ENCODE measurements around the gene RASL11A. TPM values are rescaled to one million over a fixed set of nuclear protein-coding genes. Genes with fewer than 3 reads are reported as not detected.

The RASL11A gene
- total RNA-seq, 1 experiment from 2014 or later = 3.8 TPM

- Histone ChIP-seq H4K20me1 (ENCODE audit: insufficient read depth) (peaks cover 37% of the 10 kb centered on the region), H3K9me2 (ENCODE audit: insufficient read depth) (no peaks in the 10 kb centered on the region), H3K36me3 (ENCODE audit: low read depth) (peaks cover 36% of the 10 kb centered on the region), H3K27ac (peak overlapping the region; percentile 93), H2AFZ (peak overlapping the region; percentile 97), H3K4me1 (replicated peaks; ENCODE audit: insufficient read depth) (peaks cover 24% of the 10 kb centered on the region), H3K9me3 (ENCODE audit: insufficient read depth, low read depth) (no peaks in the 10 kb centered on the region), H3K4me3 (peak overlapping the region; percentile 89), H3K79me2 (ENCODE audit: low read depth) (peaks cover 60% of the 10 kb centered on the region), H3F3A (ENCODE audit: insufficient read depth, low read depth) (peaks cover 31% of the 10 kb centered on the region), H3K27me3 (ENCODE audit: insufficient read depth, low read depth) (no peaks in the 10 kb centered on the region), H3K4me2 (peak overlapping the region; percentile 96)
- ChIA-PET POLR2A (ENCODE audit: unreplicated experiment) (interaction anchor here (0.6 to 1.1 kb wide), 3 partner anchors 11 to 369 kb away, joined by 3 to 11 read pairs (median 3); partner anchors contain the start of gene LNX2), CTCF (no interaction called here)
- BruUV-seq (replicated peaks) = TSS peak; percentile 76
- intact Hi-C loops (cut with micrococcal nuclease; ENCODE audit: unreplicated experiment) = loop anchor here (1.0 to 2.0 kb wide), 3 partner anchors 64 to 196 kb away; no protein-coding TSS in a partner anchor
- TF ChIP-seq, protein P1, sequence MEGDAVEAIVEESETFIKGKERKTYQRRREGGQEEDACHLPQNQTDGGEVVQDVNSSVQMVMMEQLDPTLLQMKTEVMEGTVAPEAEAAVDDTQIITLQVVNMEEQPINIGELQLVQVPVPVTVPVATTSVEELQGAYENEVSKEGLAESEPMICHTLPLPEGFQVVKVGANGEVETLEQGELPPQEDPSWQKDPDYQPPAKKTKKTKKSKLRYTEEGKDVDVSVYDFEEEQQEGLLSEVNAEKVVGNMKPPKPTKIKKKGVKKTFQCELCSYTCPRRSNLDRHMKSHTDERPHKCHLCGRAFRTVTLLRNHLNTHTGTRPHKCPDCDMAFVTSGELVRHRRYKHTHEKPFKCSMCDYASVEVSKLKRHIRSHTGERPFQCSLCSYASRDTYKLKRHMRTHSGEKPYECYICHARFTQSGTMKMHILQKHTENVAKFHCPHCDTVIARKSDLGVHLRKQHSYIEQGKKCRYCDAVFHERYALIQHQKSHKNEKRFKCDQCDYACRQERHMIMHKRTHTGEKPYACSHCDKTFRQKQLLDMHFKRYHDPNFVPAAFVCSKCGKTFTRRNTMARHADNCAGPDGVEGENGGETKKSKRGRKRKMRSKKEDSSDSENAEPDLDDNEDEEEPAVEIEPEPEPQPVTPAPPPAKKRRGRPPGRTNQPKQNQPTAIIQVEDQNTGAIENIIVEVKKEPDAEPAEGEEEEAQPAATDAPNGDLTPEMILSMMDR (conservative IDR thresholded peaks at IDR 0.05) = no peak
- TF ChIP-seq EZH2 (IDR thresholded peaks at IDR 0.05; ENCODE audit: low read depth) = no peak
- DNase-seq = no peak
Measured at GRCh38 chr13:27250833-27251165, 19.8 kb upstream of the RASL11A start.

- peak; percentile 77 to 86 for DNase-seq
- H3K27me3 ChIP-seq (ENCODE audit: insufficient read depth, low read depth) = no peaks in the 10 kb centered on the region
- no peaks in the 10 kb centered on the region for H3K9me2 ChIP-seq (ENCODE audit: insufficient read depth)
- intact Hi-C loops (cut with micrococcal nuclease; ENCODE audit: unreplicated experiment) = loop anchor here (1.0 to 2.0 kb wide), 3 partner anchors 65 to 197 kb away; no protein-coding TSS in a partner anchor
- TF ChIP-seq, protein P1 (conservative IDR thresholded peaks at IDR 0.05) = no peak
- TF ChIP-seq EZH2 (IDR thresholded peaks at IDR 0.05; ENCODE audit: low read depth) = no peak
- ChIA-PET CTCF (no interaction called here), POLR2A (ENCODE audit: unreplicated experiment) (interaction anchor here (0.6 to 1.1 kb wide), 3 partner anchors 10 to 369 kb away, joined by 3 to 11 read pairs (median 3); partner anchors contain the start of gene LNX2)
- BruUV-seq (replicated peaks) = TSS peak; percentile 63
- peak within 1 kb of the TSS; percentile 96 for H3K4me2 ChIP-seq
- H3K4me1 ChIP-seq (replicated peaks; ENCODE audit: insufficient read depth) = peaks cover 24% of the 10 kb centered on the region
- peak within 1 kb of the TSS; percentile 89 for H3K4me3 ChIP-seq
- H3K9me3 ChIP-seq (ENCODE audit: insufficient read depth, low read depth) = no peaks in the 10 kb centered on the region
- peak within 1 kb of the TSS; percentile 93 for H3K27ac ChIP-seq
- H3K79me2 ChIP-seq (ENCODE audit: low read depth) = peaks cover 65% of the 10 kb centered on the region
- H4K20me1 ChIP-seq (ENCODE audit: insufficient read depth) = peaks cover 42% of the 10 kb centered on the region
- peak within 1 kb of the TSS; percentile 97 for H2AFZ ChIP-seq
- H3F3A ChIP-seq (ENCODE audit: insufficient read depth, low read depth) = peaks cover 37% of the 10 kb centered on the region
- peaks cover 42% of the 10 kb centered on the region for H3K36me3 ChIP-seq (ENCODE audit: low read depth)
Measured at GRCh38 chr13:27251166-27252091, 19.2 kb upstream of the RASL11A start, which contains the start of gene RPL21. Gene RPL21 (plus strand): TSS chr13:27251558. CDS start chr13:27253777, 2,219 bp downstream.

DNA sequence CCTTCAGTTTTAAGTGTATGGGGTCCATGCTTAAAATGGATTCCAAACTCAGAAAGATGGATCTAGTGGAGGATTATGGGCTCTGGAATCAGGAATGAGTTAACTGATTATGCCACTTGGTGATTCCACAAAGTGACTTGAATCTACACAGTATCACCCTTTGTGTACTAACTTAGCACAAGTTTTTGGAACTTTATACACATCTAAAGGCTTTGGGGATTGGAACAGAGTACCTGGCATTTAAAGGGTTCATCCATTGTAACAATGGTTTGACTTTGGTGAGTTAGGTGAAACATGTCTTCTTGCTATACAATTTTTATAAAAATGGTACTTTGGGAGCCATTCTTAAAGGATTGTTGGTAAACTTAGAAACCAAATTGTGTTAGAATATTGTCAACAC lies 18.2 kb upstream of the RASL11A start:
- ChIA-PET POLR2A (ENCODE audit: unreplicated experiment) (no interaction called here), CTCF (no interaction called here)
- no peaks in the 10 kb centered on the region for H3K27me3 ChIP-seq (ENCODE audit: insufficient read depth, low read depth)
- BruUV-seq (replicated peaks) = no TSS peak
- no peak for DNase-seq
- H3K9me2 ChIP-seq (ENCODE audit: insufficient read depth) = no peaks in the 10 kb centered on the region
- intact Hi-C loops (cut with micrococcal nuclease; ENCODE audit: unreplicated experiment) = no loop called here
- peaks cover 47% of the 10 kb centered on the region for H3F3A ChIP-seq (ENCODE audit: insufficient read depth, low read depth)
- no peaks in the 10 kb centered on the region for H3K9me3 ChIP-seq (ENCODE audit: insufficient read depth, low read depth)
- H3K4me3 ChIP-seq = peak overlapping the region; percentile 89
- peaks cover 53% of the 10 kb centered on the region for H3K36me3 ChIP-seq (ENCODE audit: low read depth)
- H4K20me1 ChIP-seq (ENCODE audit: insufficient read depth) = peaks cover 52% of the 10 kb centered on the region
- H3K4me1 ChIP-seq (replicated peaks; ENCODE audit: insufficient read depth) = peaks cover 24% of the 10 kb centered on the region
- H3K4me2 ChIP-seq = peak overlapping the region; percentile 96
- no peak overlapping the region for H2AFZ ChIP-seq
- peaks cover 72% of the 10 kb centered on the region for H3K79me2 ChIP-seq (ENCODE audit: low read depth)
- peak overlapping the region; percentile 93 for H3K27ac ChIP-seq
- TF ChIP-seq, protein P1 (conservative IDR thresholded peaks at IDR 0.05) = no peak
- TF ChIP-seq EZH2 (IDR thresholded peaks at IDR 0.05; ENCODE audit: low read depth) = no peak

Measured in PC-9 (cell line).